CD4-positive, alpha-beta T cell treated with Interleukin-6 for 4 hours (primary cell): ENCODE measurements around the gene ARHGEF4.

Experiments
- DNase-seq: peaks from one replicate; pipeline ENCODE4 v3.0.0-alpha.2; 2020; ENCODE audit warnings: mixed read lengths

Gene ARHGEF4

GRCh38 chr2:131039535-131039907 lies 202.8 kb downstream of the ARHGEF4 start:
- no peak for DNase-seq

GRCh38 chr2:131039908-131040660 lies 203.4 kb downstream of the ARHGEF4 start:
- DNase-seq: peak; percentile 47

- no peak for DNase-seq
Measured at GRCh38 chr2:131040661-131041401, 204.1 kb downstream of the ARHGEF4 start.

- DNase-seq: no peak
Measured at GRCh38 chr2:131041402-131042147, 204.9 kb downstream of the ARHGEF4 start.

DNA sequence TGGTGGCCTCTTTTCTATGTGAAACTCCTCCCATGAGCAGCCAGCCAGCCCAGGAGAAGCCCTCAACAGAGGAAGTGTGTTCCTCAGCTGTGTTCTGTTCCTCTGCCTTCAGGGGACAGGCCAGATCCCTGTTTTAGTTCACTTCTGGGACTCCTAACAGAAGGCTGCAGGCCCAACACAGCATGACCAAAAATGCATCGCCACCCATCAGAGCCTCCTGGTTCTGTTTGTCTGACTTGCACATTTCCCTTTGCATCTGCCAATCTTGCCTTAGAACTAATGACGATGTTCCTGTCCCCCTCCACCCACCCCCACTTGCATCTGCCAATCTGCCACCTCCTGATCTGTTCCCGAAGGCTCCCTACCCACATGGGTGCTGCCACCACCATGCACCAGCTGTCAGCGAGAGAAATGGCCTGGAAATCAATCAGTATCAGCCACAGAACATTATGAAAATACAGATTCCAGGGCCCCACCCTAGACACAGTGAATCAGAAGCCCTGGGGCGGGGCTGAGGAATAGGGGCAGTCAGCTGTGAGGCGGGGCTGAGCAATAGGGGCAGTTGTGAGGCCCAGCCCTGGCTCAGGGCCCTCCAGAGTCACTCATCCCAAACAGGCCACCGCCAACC lies 205.5 kb downstream of the ARHGEF4 start:
- DNase-seq: no peak

GRCh38 chr2:131043199-131044074 lies 206.7 kb downstream of the ARHGEF4 start:
- no peak for DNase-seq

GRCh38 chr2:131044075-131044756 lies 207.5 kb downstream of the ARHGEF4 start:
- DNase-seq: no peak

DNA sequence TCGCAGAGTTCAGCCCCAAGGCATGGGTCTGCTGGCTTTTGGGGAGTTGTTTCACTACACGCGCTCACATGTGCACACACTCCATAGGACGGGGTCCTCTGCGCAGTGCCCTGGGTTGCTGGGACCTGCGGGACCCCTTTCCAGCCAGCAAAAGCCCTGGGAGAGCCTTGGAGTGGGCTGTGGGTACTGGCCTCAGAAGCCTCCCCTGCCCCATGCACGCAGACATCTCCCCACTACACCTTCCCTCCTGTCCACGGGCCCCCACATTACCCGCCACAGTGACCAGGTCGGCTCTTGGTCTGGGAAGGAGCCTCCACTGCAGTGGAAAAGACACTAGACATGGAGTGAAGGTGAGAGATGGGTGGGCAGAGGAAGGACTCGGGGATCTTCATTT lies 208.0 kb downstream of the ARHGEF4 start:
- DNase-seq: no peak

DNA sequence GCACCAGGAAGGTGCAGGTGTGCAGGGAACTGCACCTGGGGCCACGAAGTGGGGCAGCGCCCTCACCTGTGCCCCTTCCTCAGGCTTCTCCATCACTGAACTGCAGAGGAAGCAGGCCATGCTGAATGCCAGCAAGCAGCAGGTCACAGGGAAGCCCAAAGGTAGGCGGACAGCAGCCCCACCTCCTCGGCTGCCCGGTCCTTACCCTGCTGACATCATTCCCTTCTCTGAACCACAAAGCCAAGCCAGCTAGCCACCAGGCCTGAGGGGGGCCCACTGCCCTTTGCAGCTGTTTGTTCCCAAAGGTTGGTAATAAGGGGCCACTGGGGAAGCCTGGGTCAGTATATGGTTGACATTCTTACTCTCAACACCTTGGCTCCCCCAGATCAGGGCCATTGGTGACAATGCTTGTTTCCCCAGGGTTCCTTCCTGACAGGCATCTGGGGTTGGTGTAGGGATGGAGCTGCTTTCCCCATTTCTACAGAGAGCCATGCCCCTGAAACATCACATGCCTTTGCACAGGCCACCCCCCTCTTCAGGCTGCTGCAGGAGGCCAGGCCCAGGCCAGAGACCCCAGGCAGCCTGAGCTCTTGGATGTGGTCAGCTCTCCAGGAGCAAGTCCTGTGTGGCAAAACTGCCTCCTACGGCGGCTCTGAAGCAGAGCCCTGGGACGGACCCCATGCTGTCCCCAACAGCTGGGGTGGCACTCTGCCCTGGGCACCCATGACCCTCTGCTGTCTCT lies 208.7 kb downstream of the ARHGEF4 start:
- no peak for DNase-seq

DNA sequence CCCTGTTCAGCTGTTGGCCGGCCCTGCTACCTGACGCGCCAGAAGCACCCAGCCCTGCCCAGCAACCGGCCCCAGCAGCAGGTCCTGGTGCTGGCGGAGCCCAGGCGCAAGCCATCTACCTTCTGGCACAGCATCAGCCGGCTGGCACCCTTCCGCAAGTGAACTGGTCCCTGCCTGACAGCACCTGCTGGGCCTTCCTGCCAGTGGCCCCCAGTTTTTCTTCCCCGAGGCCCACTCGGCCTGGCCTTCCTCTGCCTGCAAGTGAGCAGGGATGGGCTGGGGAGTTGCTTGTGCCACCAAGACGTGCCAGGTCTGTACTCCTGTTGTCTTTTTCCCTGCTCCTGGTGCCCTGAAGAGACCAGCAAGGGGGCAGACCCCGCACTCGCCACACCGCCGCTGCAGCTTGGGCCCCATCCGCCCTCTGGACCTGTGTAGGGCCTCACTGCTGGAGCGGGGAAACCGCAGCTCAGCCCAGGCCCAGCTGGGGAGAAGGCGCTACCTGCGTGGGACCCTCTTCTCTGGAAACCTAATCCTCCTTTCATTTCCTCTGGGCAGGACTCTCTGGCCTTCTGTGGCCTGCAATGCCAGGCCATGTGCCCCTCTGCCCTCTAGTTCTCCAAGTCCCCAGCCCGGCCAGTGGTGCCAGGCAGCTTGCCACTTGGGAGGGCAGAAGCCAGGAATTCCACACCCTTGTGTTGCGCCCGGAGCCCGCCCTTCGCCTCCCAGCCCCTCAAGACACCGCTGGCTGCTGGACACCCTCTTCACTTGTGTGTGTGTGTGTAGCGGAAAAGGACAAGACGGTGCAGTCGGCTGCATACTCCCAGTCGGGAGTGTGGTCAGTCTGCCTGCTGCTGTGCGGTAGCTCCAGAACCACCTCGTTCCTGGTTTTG lies 209.6 kb downstream of the ARHGEF4 start:
- no peak for DNase-seq

GRCh38 chr2:131046918-131047652 lies 210.4 kb downstream of the ARHGEF4 start:
- no peak for DNase-seq

- no peak for DNase-seq
Measured at GRCh38 chr2:131047920-131048560, 211.3 kb downstream of the ARHGEF4 start.

- no peak for DNase-seq
Measured at GRCh38 chr2:131048641-131049040, 211.9 kb downstream of the ARHGEF4 start.

- DNase-seq: no peak
Measured at GRCh38 chr2:131049150-131049718, 212.5 kb downstream of the ARHGEF4 start.

- no peak for DNase-seq
Measured at GRCh38 chr2:131050896-131051295, 214.2 kb downstream of the ARHGEF4 start.

GRCh38 chr2:131052741-131053263 lies 216.1 kb downstream of the ARHGEF4 start:
- no peak for DNase-seq

DNA sequence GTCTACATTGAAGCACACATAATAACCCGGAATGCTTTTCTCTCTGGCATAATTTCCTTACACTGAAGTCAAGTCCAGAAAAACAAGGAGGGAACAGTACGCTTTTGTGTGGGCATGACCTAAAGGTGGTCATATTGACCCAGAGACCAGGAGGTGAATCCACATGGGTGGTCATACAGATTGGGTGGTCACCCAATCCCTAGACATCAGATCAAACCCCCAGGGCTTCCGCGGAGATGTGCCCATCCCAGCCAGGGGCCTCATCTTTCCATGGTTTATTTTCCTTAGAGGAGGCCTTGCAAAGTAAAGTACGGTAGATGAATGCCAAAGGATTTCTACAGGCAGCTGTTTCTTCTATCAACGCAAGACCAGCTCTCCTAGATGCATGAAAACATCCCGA lies 217.8 kb downstream of the ARHGEF4 start:
- DNase-seq: no peak
